HL-60 (cell line): ENCODE data around the gene CDRT15.

ENCODE experiments used
- POLR2AphosphoS5 ChIP-seq: IDR thresholded peaks from 2 replicates; pipeline ENCODE4 v1.6.1; 2012; ENCODE audit warnings: low read depth
- REST ChIP-seq: IDR thresholded peaks from 2 replicates; pipeline ENCODE4 v1.6.1; 2012; ENCODE audit warnings: low read depth; ENCODE audit not compliant: insufficient replicate concordance
- TF ChIP-seq, protein P1 (sequence below): IDR thresholded peaks from one replicate; pipeline ENCODE4 v1.5.1; 2011; ENCODE audit warnings: low read length, control low read depth, inconsistent platforms; ENCODE audit not compliant: insufficient read depth

- TF ChIP-seq, protein P1, sequence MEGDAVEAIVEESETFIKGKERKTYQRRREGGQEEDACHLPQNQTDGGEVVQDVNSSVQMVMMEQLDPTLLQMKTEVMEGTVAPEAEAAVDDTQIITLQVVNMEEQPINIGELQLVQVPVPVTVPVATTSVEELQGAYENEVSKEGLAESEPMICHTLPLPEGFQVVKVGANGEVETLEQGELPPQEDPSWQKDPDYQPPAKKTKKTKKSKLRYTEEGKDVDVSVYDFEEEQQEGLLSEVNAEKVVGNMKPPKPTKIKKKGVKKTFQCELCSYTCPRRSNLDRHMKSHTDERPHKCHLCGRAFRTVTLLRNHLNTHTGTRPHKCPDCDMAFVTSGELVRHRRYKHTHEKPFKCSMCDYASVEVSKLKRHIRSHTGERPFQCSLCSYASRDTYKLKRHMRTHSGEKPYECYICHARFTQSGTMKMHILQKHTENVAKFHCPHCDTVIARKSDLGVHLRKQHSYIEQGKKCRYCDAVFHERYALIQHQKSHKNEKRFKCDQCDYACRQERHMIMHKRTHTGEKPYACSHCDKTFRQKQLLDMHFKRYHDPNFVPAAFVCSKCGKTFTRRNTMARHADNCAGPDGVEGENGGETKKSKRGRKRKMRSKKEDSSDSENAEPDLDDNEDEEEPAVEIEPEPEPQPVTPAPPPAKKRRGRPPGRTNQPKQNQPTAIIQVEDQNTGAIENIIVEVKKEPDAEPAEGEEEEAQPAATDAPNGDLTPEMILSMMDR, result no peak
- no peak for TF ChIP-seq POLR2AphosphoS5
- no peak for TF ChIP-seq REST
Observed at GRCh38 chr17:14198575-14198974, 38.1 kb downstream of the CDRT15 start.
